Left hindlimb (tissue), 1 donor: Measurements from ENCODE around the gene LTA4H.
"Not testable (repeated sequence)": the region's sequence is repeated elsewhere in the genome, so short reads cannot be mapped to it uniquely, and the experiment has no call there.

Source experiments
- DNase-seq: peaks from one replicate; pipeline ENCODE4 v3.0.0-alpha.2; 2018

The LTA4H gene

GRCh38 chr12:96035283-96036236 lies at the start of gene LTA4H:
TSS of gene LTA4H (minus strand) at chr12:96035587. CDS start at chr12:96035519, 68 bp downstream.
- peak; percentile 98 for DNase-seq

- no peak for DNase-seq
These were observed 49.2 kb upstream of the LTA4H start for GRCh38 chr12:96084624-96085023.

- no peak for DNase-seq
These were observed 47.8 kb upstream of the LTA4H start for GRCh38 chr12:96083020-96083719.

- DNase-seq = no peak
These were observed 46.2 kb upstream of the LTA4H start for GRCh38 chr12:96081596-96081995.

- peak; percentile 80 for DNase-seq
These were observed 43.1 kb upstream of the LTA4H start for GRCh38 chr12:96078231-96079135.

- no peak for DNase-seq
These were observed 41.7 kb upstream of the LTA4H start for GRCh38 chr12:96077081-96077480.

- no peak for DNase-seq
These were observed 40.2 kb upstream of the LTA4H start for GRCh38 chr12:96075560-96075959.

GRCh38 chr12:96073346-96074330 lies 38.3 kb upstream of the LTA4H start:
- DNase-seq = no peak

GRCh38 chr12:96070670-96071279 lies 35.4 kb upstream of the LTA4H start:
- no peak for DNase-seq

- no peak for DNase-seq
These were observed 34.3 kb upstream of the LTA4H start for GRCh38 chr12:96069511-96070231.

- DNase-seq = no peak
These were observed 33.2 kb upstream of the LTA4H start for GRCh38 chr12:96068636-96069035.

- no peak for DNase-seq
These were observed 32.7 kb upstream of the LTA4H start for GRCh38 chr12:96068111-96068510.

- DNase-seq = not testable (repeated sequence)
These were observed 30.4 kb upstream of the LTA4H start for GRCh38 chr12:96065776-96066175.

GRCh38 chr12:96064966-96065365 lies 29.6 kb upstream of the LTA4H start:
- no peak for DNase-seq

- no peak for DNase-seq
These were observed 28.9 kb upstream of the LTA4H start for GRCh38 chr12:96064271-96064670.

- DNase-seq = no peak
These were observed 27.7 kb upstream of the LTA4H start for GRCh38 chr12:96063046-96063445.

GRCh38 chr12:96061864-96062453 lies 26.6 kb upstream of the LTA4H start:
- DNase-seq = peak; percentile 70

- no peak for DNase-seq
These were observed 25.9 kb upstream of the LTA4H start for GRCh38 chr12:96061323-96061722.

- DNase-seq = no peak
These were observed 24.7 kb upstream of the LTA4H start for GRCh38 chr12:96060041-96060440.

- DNase-seq = no peak
These were observed 22.7 kb upstream of the LTA4H start for GRCh38 chr12:96057986-96058553.
